Ishikawa (cell line): ENCODE data around the gene CXorf58.

ENCODE experiments used
- CEBPB ChIP-seq: IDR thresholded peaks from 2 replicates; pipeline ENCODE4 v1.6.1; 2012
- CREB1 ChIP-seq: IDR thresholded peaks from 2 replicates; pipeline ENCODE4 v1.6.1; 2012; ENCODE audit warnings: low read depth
- EGR1 ChIP-seq: IDR thresholded peaks from 2 replicates; pipeline ENCODE4 v1.6.1; 2012
- EP300 ChIP-seq: IDR thresholded peaks from 2 replicates; pipeline ENCODE4 v1.6.1; 2012; ENCODE audit warnings: borderline replicate concordance
- FOXM1 ChIP-seq: IDR thresholded peaks from 2 replicates; pipeline ENCODE4 v1.6.1; 2012; ENCODE audit warnings: low read depth, borderline replicate concordance
- MAX ChIP-seq: IDR thresholded peaks from 2 replicates; pipeline ENCODE4 v1.6.1; 2012
- NFIC ChIP-seq: IDR thresholded peaks from 2 replicates; pipeline ENCODE4 v1.6.1; 2012
- RAD21 ChIP-seq: IDR thresholded peaks from 2 replicates; pipeline ENCODE4 v1.6.1; 2012; ENCODE audit warnings: low read depth
- REST ChIP-seq: IDR thresholded peaks from 2 replicates; pipeline ENCODE4 v1.6.1; 2012; ENCODE audit warnings: low read depth, mild to moderate bottlenecking
- TAF1 ChIP-seq: IDR thresholded peaks from 2 replicates; pipeline ENCODE4 v1.6.1; 2012; ENCODE audit warnings: low read depth, mild to moderate bottlenecking
- TCF12 ChIP-seq: IDR thresholded peaks from 2 replicates; pipeline ENCODE4 v1.6.1; 2012; ENCODE audit warnings: low read depth
- TEAD4 ChIP-seq: IDR thresholded peaks from 2 replicates; pipeline ENCODE4 v1.6.1; 2012
- USF1 ChIP-seq: IDR thresholded peaks from 2 replicates; pipeline ENCODE4 v1.6.1; 2012
- YY1 ChIP-seq: IDR thresholded peaks from 2 replicates; pipeline ENCODE4 v1.6.1; 2012; ENCODE audit warnings: low read depth
- ZBTB7A ChIP-seq: IDR thresholded peaks from 2 replicates; pipeline ENCODE4 v1.6.1; 2012; ENCODE audit warnings: low read depth

CXorf58 gene

GRCh38 chrX:23939203-23939602 is 31.4 kb downstream of the CXorf58 start:
- TF ChIP-seq EGR1: no peak
- no peak for TF ChIP-seq TAF1
- TF ChIP-seq CEBPB: no peak
- TF ChIP-seq NFIC: no peak
- TF ChIP-seq ZBTB7A: no peak
- TF ChIP-seq RAD21: no peak
- no peak for TF ChIP-seq REST
- no peak for TF ChIP-seq TEAD4
- TF ChIP-seq EP300: no peak
- no peak for TF ChIP-seq TCF12
- TF ChIP-seq CREB1: no peak
- no peak for TF ChIP-seq USF1

- TF ChIP-seq EP300: no peak
- TF ChIP-seq TAF1: no peak
- no peak for TF ChIP-seq TCF12
- TF ChIP-seq YY1: no peak
- TF ChIP-seq EGR1: no peak
- no peak for TF ChIP-seq TEAD4
- TF ChIP-seq NFIC: no peak
- TF ChIP-seq CEBPB: no peak
- TF ChIP-seq RAD21: no peak
- TF ChIP-seq USF1: no peak
- TF ChIP-seq REST: no peak
- TF ChIP-seq FOXM1: no peak
- no peak for TF ChIP-seq CREB1
- TF ChIP-seq ZBTB7A: no peak
Measured at GRCh38 chrX:23944234-23944633, 36.4 kb downstream of the CXorf58 start.

- TF ChIP-seq MAX: no peak
- no peak for TF ChIP-seq EP300
- no peak for TF ChIP-seq REST
- TF ChIP-seq CEBPB: no peak
- no peak for TF ChIP-seq YY1
- no peak for TF ChIP-seq TAF1
- TF ChIP-seq TCF12: no peak
- no peak for TF ChIP-seq RAD21
- TF ChIP-seq NFIC: no peak
- TF ChIP-seq FOXM1: no peak
- TF ChIP-seq TEAD4: no peak
- TF ChIP-seq ZBTB7A: no peak
- TF ChIP-seq USF1: no peak
- TF ChIP-seq CREB1: no peak
- no peak for TF ChIP-seq EGR1
Measured at GRCh38 chrX:23945206-23945605, 37.4 kb downstream of the CXorf58 start.

- TF ChIP-seq CREB1 (no peak), NFIC (no peak), MAX (no peak), EP300 (no peak), EGR1 (no peak), ZBTB7A (no peak)
Measured at GRCh38 chrX:23952391-23952790, 44.6 kb downstream of the CXorf58 start.
